ENCODE results near the gene SMYD3. TPM values are rescaled to one million over a fixed set of nuclear protein-coding genes. Genes with fewer than 3 reads are reported as not detected.

Gene SMYD3
- total and polyA plus RNA-seq, 9 of the 15 experiments (the other 6 are each of a cell fraction or from before 2014, with no cell fraction given), result 128 to 440 (median 197) TPM

DNA sequence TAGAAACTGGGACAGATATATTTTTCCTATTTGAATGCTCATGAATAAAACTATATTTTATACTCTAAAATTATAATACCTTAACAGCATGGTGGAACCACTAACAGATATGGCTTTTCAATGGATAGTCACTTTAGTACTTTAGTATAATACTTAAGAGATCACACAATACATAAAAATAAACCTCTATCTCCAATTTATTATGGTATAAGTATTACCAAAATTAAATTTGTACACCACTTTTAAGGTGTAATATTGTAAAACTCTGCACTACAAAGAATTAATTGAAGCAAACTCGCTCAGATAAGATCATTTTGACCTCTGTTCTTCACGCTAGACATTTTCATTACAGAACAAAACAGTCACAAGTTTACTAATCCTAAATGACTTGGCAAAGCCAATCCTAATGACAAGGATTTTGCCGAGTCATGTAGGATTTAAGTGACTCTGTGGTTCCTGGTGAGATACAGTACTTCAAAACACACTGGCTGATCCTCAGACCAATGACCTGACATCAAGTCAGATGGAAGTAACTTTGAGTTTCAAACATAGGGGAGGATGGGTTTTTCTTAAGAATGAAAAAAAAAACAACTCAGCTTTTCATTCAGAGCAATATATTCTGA, 200.6 kb downstream of the SMYD3 start (continued):
- no peak for TF ChIP-seq ZNF174 (CRISPR knock-in tag; IDR thresholded peaks at IDR 0.05)
- TF ChIP-seq, protein P1, sequence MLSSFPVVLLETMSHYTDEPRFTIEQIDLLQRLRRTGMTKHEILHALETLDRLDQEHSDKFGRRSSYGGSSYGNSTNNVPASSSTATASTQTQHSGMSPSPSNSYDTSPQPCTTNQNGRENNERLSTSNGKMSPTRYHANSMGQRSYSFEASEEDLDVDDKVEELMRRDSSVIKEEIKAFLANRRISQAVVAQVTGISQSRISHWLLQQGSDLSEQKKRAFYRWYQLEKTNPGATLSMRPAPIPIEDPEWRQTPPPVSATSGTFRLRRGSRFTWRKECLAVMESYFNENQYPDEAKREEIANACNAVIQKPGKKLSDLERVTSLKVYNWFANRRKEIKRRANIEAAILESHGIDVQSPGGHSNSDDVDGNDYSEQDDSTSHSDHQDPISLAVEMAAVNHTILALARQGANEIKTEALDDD (IDR thresholded peaks at IDR 0.05), result peak; percentile 86
- TF ChIP-seq SNRNP70 (optimal IDR thresholded peaks at IDR 0.05; ENCODE audit: low read depth, low read length), result no peak
- TF ChIP-seq POLR3G (IDR thresholded peaks at IDR 0.05; ENCODE audit: extremely low read depth, insufficient read length, insufficient replicate concordance), result no peak
- no peak for TF ChIP-seq ZNF282 (CRISPR knock-in tag; IDR thresholded peaks at IDR 0.05)
- TF ChIP-seq RBBP5 (IDR thresholded peaks at IDR 0.05; ENCODE audit: borderline replicate concordance, insufficient read depth, low read length, poor library complexity, severe bottlenecking), result no peak
- TF ChIP-seq ZNF217 (CRISPR knock-in tag; IDR thresholded peaks at IDR 0.05), result no peak
- no peak for TF ChIP-seq SAFB2 (IDR thresholded peaks at IDR 0.05; ENCODE audit: borderline replicate concordance, low read depth, low read length, severe bottlenecking)
- no peak for TF ChIP-seq FOXP1 (CRISPR knock-in tag; IDR thresholded peaks at IDR 0.05)
- TF ChIP-seq, protein P2, sequence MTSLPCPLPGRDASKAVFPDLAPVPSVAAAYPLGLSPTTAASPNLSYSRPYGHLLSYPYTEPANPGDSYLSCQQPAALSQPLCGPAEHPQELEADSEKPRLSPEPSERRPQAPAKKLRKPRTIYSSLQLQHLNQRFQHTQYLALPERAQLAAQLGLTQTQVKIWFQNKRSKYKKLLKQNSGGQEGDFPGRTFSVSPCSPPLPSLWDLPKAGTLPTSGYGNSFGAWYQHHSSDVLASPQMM (CRISPR knock-in tag; IDR thresholded peaks at IDR 0.05), result no peak
- TF ChIP-seq, protein P3, sequence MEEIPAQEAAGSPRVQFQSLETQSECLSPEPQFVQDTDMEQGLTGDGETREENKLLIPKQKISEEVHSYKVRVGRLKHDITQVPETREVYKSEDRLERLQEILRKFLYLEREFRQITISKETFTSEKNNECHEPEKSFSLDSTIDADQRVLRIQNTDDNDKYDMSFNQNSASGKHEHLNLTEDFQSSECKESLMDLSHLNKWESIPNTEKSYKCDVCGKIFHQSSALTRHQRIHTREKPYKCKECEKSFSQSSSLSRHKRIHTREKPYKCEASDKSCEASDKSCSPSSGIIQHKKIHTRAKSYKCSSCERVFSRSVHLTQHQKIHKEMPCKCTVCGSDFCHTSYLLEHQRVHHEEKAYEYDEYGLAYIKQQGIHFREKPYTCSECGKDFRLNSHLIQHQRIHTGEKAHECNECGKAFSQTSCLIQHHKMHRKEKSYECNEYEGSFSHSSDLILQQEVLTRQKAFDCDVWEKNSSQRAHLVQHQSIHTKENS (CRISPR knock-in tag; IDR thresholded peaks at IDR 0.05), result no peak
- TF ChIP-seq NCOR1 (IDR thresholded peaks at IDR 0.05), result peak; percentile 75
- no peak for TF ChIP-seq ZNF143 (CRISPR knock-in tag; IDR thresholded peaks at IDR 0.05)
- peak; percentile 90 for TF ChIP-seq ESRRA (IDR thresholded peaks at IDR 0.05; ENCODE audit: borderline replicate concordance, low read depth)
- TF ChIP-seq SNIP1 (IDR thresholded peaks at IDR 0.05; ENCODE audit: low read depth), result no peak
- no peak for TF ChIP-seq BRF1 (IDR thresholded peaks at IDR 0.05; ENCODE audit: borderline replicate concordance, extremely low read depth, insufficient read length)
- TF ChIP-seq, protein P4, sequence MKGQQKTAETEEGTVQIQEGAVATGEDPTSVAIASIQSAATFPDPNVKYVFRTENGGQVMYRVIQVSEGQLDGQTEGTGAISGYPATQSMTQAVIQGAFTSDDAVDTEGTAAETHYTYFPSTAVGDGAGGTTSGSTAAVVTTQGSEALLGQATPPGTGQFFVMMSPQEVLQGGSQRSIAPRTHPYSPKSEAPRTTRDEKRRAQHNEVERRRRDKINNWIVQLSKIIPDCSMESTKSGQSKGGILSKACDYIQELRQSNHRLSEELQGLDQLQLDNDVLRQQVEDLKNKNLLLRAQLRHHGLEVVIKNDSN (CRISPR knock-in tag; IDR thresholded peaks at IDR 0.05), result no peak
- TF ChIP-seq MEF2D (tag; conservative IDR thresholded peaks at IDR 0.05; ENCODE audit: low read depth), result 0 out of 2 replicates have a peak, but pooled peaks have one; percentile 14
- no peak for TF ChIP-seq ZNF224 (CRISPR knock-in tag; IDR thresholded peaks at IDR 0.05)
- TF ChIP-seq, protein P5, sequence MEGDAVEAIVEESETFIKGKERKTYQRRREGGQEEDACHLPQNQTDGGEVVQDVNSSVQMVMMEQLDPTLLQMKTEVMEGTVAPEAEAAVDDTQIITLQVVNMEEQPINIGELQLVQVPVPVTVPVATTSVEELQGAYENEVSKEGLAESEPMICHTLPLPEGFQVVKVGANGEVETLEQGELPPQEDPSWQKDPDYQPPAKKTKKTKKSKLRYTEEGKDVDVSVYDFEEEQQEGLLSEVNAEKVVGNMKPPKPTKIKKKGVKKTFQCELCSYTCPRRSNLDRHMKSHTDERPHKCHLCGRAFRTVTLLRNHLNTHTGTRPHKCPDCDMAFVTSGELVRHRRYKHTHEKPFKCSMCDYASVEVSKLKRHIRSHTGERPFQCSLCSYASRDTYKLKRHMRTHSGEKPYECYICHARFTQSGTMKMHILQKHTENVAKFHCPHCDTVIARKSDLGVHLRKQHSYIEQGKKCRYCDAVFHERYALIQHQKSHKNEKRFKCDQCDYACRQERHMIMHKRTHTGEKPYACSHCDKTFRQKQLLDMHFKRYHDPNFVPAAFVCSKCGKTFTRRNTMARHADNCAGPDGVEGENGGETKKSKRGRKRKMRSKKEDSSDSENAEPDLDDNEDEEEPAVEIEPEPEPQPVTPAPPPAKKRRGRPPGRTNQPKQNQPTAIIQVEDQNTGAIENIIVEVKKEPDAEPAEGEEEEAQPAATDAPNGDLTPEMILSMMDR (IDR thresholded peaks at IDR 0.05 in 2 of 3, conservative IDR thresholded peaks at IDR 0.05 in 1 of 3; ENCODE audit: insufficient read depth in 2 of 3, low read depth in 1 of 3, low read length in 3 of 3), result no peak
- TF ChIP-seq PHB2 (IDR thresholded peaks at IDR 0.05; ENCODE audit: low read depth), result no peak
- TF ChIP-seq, protein P6, sequence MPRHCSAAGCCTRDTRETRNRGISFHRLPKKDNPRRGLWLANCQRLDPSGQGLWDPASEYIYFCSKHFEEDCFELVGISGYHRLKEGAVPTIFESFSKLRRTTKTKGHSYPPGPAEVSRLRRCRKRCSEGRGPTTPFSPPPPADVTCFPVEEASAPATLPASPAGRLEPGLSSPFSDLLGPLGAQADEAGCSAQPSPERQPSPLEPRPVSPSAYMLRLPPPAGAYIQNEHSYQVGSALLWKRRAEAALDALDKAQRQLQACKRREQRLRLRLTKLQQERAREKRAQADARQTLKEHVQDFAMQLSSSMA (CRISPR knock-in tag; IDR thresholded peaks at IDR 0.05), result no peak
- no peak for TF ChIP-seq TEAD2 (tag; IDR thresholded peaks at IDR 0.05)

Measured in K562 (cell line).